Activated CD4-positive, alpha-beta T cell treated with anti-CD3 and anti-CD28 coated beads for 36 hours (primary cell): ENCODE measurements around the gene FUT2. TPM values are rescaled to one million over a fixed set of nuclear protein-coding genes. Genes with fewer than 3 reads are reported as not detected.

ENCODE experiments used
- ATAC-seq: fragments of 200-7000 bp; cut with Tn5 transposase; one replicate; pipeline ENCODE4 v1.10.0; 2021; ENCODE audit warnings: mild to moderate bottlenecking, moderate library complexity
- CTCF ChIA-PET: fragments of 350-600 bp; sonication (Branson Sonifier 250); formaldehyde crosslinking; loops from one replicate; lab custom pipeline; 2021; ENCODE audit warnings: antibody characterized with exemption; lab: Charles Lee
- POLR2A ChIA-PET: fragments of 350-600 bp; sonication (Branson Sonifier 250); formaldehyde crosslinking; loops from one replicate; lab custom pipeline; 2021; ENCODE audit warnings: antibody characterized with exemption, inconsistent platforms; lab: Charles Lee
- DNase-seq: peaks from one replicate; pipeline ENCODE4 v3.0.0-alpha.2; 2020
- H3K27ac Mint-ChIP-seq: one replicate; pipeline ENCODE4 v1.8.0; 2021; ENCODE audit warnings: mixed read lengths
- H3K27me3 Mint-ChIP-seq: one replicate; pipeline ENCODE4 v1.8.0; 2021; ENCODE audit warnings: mixed read lengths
- H3K36me3 Mint-ChIP-seq: one replicate; pipeline ENCODE4 v1.8.0; 2021; ENCODE audit warnings: low read depth, mixed read lengths
- H3K4me1 Mint-ChIP-seq: one replicate; pipeline ENCODE4 v1.8.0; 2021; ENCODE audit warnings: mixed read lengths
- H3K4me3 Mint-ChIP-seq: one replicate; pipeline ENCODE4 v1.8.0; 2021; ENCODE audit warnings: mild to moderate bottlenecking, moderate library complexity, mixed read lengths
- H3K9me3 Mint-ChIP-seq: one replicate; pipeline ENCODE4 v1.8.0; 2021; ENCODE audit warnings: low read depth, mixed read lengths
- intact Hi-C, 2 experiments: fragments of 100-400 bp; cut with DNase I in 1 of 2; cut with micrococcal nuclease in 1 of 2; formaldehyde crosslinking; loops; one replicate each; pipeline versions ENCODE4 v1.14.2 to v1.15.1; 2022 to 2024; cut with DNase I, micrococcal nuclease
- total RNA-seq, 2 experiments: library from RNA; stranded (reverse); gene quantifications; one replicate each; pipeline ENCODE4 v1.2.3, GENCODE V29; 2021

FUT2 gene
- total RNA-seq, 2 experiments from 2014 or later = not detected

DNA sequence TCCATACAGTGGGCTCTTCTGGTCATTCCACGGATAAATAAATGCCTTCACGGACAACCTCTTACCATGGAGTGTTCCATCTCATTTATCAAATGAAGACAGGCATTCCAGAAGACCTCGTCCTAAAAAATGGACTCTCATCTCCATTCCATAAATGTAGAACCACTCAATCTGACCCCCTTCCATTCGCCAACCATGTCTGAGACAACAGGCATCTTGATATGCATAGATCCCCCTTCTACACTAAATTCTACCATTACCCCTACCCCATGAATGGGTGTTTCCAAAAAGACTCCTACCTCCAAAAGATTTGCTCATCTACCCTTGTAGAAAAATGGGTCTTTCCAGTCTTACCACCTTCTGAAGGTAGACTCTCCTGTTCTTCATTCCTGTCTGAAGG, 35.7 kb downstream of the FUT2 start:
- no peak for DNase-seq
- Mint-ChIP-seq H3K9me3 (peaks cover 4% of the 10 kb centered on the region), H3K4me1 (peaks cover 3% of the 10 kb centered on the region), H3K4me3 (no peak overlapping the region), H3K36me3 (peaks cover 6% of the 10 kb centered on the region), H3K27ac (no peak overlapping the region), H3K27me3 (no peaks in the 10 kb centered on the region)
- no peak for ATAC-seq
- CTCF ChIA-PET = no interaction called here
- intact Hi-C loops = no loop called here
- POLR2A ChIA-PET = no interaction called here

DNA sequence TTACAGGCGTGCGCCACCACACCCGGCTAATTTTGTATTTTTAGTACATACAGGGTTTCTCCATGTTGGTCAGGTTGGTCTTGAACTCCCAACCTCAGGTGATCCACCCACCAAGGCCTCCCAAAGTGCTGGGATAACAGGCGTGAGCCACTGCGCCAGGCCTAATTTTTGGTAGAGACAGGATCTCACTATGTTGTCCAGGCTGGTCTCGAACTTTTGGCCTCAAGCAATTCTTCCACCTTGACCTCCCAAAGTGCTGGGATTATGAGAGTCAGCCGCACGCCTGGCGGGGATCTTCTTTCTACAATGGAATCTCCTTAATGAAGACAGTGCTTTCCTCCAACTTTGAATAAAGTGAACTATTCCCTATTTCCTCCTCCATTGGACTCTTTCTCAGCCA, 38.9 kb downstream of the FUT2 start:
- DNase-seq = no peak
- no peak for ATAC-seq
- intact Hi-C loops = loop anchor here in 1 of 2 experiments (5.0 kb wide), 1 partner anchor 72 kb away; no protein-coding TSS in a partner anchor
- ChIA-PET POLR2A (interaction anchor here (0.7 kb wide), 1 partner anchor 10 kb away, joined by 4 read pairs; no protein-coding TSS in a partner anchor), CTCF (no interaction called here)
- Mint-ChIP-seq H3K9me3 (no peaks in the 10 kb centered on the region), H3K27ac (no peak overlapping the region), H3K36me3 (no peaks in the 10 kb centered on the region), H3K4me3 (no peak overlapping the region), H3K4me1 (peaks cover 4% of the 10 kb centered on the region), H3K27me3 (no peaks in the 10 kb centered on the region)

DNA sequence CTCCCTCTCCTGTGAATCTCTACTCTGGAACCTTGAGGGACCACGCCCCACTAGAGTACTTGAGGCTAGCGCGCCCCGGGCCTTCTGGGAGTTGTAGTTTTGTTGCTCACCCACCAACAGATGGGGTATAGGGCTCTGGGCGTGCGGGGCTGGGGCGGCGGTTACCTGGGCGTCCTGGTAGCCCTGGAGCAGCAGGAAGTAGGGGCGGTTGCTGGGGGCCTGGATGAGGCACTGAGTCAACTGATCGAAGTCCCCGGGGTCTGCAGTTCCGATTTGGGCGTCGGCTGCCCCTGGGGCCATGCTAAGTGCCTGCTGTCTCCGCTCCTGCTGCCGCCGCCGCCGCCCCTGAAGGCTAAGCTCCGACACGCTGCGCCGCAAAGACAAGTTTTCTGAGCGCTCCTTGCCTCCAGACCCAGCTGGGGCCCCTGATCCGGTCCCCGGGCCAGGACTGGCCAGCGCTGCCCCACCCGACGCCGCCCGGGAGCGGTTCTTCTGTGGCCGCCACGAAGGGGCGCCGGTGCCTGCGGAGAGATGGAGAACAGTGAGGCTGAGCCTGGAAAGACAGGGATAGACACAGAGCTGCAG, 39.4 kb downstream of the FUT2 start:
- no peaks in the 10 kb centered on the region for H3K9me3 Mint-ChIP-seq
- no peak for DNase-seq
- ATAC-seq = no peak
- intact Hi-C loops = loop anchor here in 1 of 2 experiments (5.0 kb wide), 1 partner anchor 73 kb away; no protein-coding TSS in a partner anchor
- no peaks in the 10 kb centered on the region for H3K36me3 Mint-ChIP-seq
- H3K27me3 Mint-ChIP-seq = peaks cover 3% of the 10 kb centered on the region
- no peak overlapping the region for H3K27ac Mint-ChIP-seq
- H3K4me3 Mint-ChIP-seq = no peak overlapping the region
- ChIA-PET POLR2A (interaction anchor here (0.7 kb wide), 1 partner anchor 11 kb away, joined by 4 read pairs; no protein-coding TSS in a partner anchor), CTCF (interaction anchor here (0.7 kb wide), 1 partner anchor 9 kb away, joined by 3 read pairs; no protein-coding TSS in a partner anchor)
- H3K4me1 Mint-ChIP-seq = peaks cover 8% of the 10 kb centered on the region

DNA sequence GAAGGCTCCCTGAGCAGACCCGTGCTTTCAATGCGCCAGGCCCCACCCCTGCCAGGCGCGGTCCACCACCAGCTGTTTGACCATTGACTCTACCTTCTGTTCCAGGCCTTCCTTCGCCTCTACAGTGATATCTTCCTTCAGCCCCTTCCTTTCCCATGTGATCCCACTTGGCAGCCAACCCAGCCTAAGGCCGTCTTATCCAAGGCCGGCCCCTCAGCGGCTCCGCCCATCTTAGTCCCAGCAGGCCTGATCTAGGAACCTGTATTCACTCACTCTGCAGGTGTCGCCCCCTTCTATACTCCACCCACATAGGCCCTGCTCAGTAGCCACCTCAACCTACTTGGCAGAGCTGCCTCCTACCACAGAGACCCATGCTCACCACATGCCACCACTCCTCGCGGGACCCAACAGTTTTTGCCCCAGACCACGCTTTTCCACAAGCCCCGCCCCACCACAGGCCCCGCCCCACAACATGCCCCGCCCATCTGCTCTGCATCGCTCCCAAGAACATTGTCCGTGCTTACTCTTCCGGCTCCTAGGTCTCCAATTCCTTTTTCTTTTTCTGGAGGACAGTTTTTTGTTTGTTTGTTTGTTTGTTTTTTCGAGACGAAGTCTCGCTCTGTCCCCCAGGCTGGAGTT, 41.7 kb downstream of the FUT2 start:
- no peak overlapping the region for H3K4me3 Mint-ChIP-seq
- intact Hi-C loops = loop anchor here in 1 of 2 experiments (5.0 kb wide), 1 partner anchor 75 kb away; no protein-coding TSS in a partner anchor

DNA sequence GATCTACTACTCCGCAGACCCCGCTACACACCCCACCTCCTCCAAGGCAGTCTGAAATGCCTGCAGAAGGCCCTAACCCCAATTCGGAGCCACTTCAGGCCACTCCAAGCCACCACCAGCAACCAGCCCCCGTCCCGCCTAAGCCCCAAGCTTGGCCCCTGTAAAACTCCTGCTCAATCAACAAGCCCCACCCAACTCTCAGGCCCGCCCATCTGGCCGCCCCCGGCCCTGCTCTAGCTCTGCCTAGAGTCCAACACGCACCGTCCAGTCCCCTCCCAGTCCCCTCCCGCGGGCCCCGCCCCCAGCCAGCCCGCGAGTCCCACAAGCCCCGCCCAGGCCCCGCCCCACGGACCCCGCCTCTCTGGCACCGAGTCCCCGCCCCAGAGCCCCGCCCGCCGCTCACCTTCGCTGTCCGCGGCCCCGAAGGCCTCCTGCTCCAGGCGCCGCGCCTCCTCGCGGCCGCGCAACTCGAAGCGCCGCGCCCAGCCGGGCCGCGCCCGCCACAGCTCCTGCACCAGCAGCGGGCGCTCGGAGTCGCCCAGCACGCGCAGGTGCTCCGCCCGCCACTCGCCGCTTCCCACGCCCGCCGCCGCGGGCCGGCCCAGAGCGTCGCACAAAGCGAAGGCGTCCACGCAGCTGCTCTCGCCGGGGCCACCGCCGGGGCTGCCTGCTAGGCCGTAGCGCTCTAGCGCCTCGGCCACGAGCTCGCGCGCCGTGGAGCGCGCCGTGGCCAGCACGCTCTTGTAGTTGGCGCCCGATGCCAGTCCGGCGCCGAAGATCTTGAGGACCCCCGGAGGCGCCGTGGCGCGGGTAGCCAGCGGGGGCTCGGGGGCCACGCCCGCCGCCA, 43.0 kb downstream of the FUT2 start:
- intact Hi-C loops = loop anchor here (1.0 to 5.0 kb wide), 12 partner anchors 13 to 704 kb away; partner anchors contain the start of genes BCAT2 (in 1 of the 2), CA11 (in 1 of the 2), GYS1 (in 1 of the 2) and RUVBL2 (in 1 of the 2)
- no peaks in the 10 kb centered on the region for H3K9me3 Mint-ChIP-seq
- peaks cover 17% of the 10 kb centered on the region for H3K4me1 Mint-ChIP-seq
- ChIA-PET POLR2A (interaction anchor here (0.5 to 1.5 kb wide), 3 partner anchors 10 to 789 kb away, joined by 3 read pairs; partner anchors contain the start of gene RCN3), CTCF (interaction anchor here (0.6 to 2.1 kb wide), 7 partner anchors 11 to 478 kb away, joined by 3 to 12 read pairs (median 4); partner anchors contain the start of genes CA11, GYS1 and RUVBL2)
- peaks cover 3% of the 10 kb centered on the region for H3K27me3 Mint-ChIP-seq
- peak overlapping the region; percentile 51 for H3K4me3 Mint-ChIP-seq
- DNase-seq (peak; percentile 99), ATAC-seq (peak; percentile 96)
- no peaks in the 10 kb centered on the region for H3K36me3 Mint-ChIP-seq
- H3K27ac Mint-ChIP-seq = peak overlapping the region; percentile 51

More for the DNA sequence above, 41.7 kb downstream of the FUT2 start:
- H3K27me3 Mint-ChIP-seq = peaks cover 3% of the 10 kb centered on the region
- DNase-seq (no peak), ATAC-seq (no peak)
- H3K36me3 Mint-ChIP-seq = no peaks in the 10 kb centered on the region
- H3K4me1 Mint-ChIP-seq = peaks cover 17% of the 10 kb centered on the region
- H3K9me3 Mint-ChIP-seq = no peaks in the 10 kb centered on the region
- POLR2A ChIA-PET = no interaction called here
- CTCF ChIA-PET = interaction anchor here (1.6 kb wide), 1 partner anchor 256 kb away, joined by 4 read pairs; the partner anchor contains the start of genes GYS1 and RUVBL2
- no peak overlapping the region for H3K27ac Mint-ChIP-seq

DNA sequence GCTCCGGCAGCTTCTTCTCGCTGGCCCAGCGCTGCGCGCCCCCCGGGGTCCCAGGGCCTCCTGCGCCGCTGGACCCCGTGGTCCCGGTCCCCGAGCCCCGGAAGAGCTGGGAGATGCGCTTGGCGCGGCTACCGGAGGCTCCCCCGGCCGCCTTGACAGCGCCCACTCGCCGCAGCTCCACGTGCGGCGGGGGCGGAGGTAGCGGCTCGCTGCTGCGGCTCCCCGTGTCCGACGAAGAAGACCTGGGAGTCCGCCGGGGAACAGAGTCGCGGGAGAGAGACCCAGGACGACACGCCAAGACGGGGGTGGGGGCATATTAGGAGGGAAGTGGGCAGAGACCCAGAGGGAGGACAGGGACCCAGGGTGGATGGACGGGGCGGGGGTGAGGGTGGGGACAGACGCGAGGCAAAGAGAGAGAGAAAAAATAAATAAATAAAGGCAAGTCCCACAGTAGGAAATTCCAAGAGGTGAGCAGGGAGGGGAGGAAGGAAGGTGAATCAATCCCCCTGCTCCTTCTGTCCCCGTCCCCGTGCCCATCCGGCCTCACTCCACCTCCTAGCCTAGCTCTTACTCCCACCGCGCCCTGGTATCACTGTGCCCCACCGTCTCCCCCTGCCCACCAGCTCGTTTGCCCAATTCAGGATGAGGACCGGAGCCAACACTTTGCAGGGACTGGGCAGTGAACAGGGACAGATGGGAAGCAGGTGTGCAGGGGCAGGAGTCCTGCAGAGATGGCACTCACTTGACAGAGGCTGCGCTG, 43.8 kb downstream of the FUT2 start:
- intact Hi-C loops = loop anchor here (1.0 to 5.0 kb wide), 8 partner anchors 19 to 703 kb away; partner anchors contain the start of genes BCAT2 (in 1 of the 2), GYS1 (in 1 of the 2) and RUVBL2 (in 1 of the 2)
- H3K9me3 Mint-ChIP-seq = no peaks in the 10 kb centered on the region
- no peak overlapping the region for H3K4me3 Mint-ChIP-seq
- ChIA-PET CTCF (interaction anchor here (0.6 to 2.1 kb wide), 5 partner anchors 12 to 254 kb away, joined by 3 to 12 read pairs (median 4); partner anchors contain the start of genes CA11, GYS1 and RUVBL2), POLR2A (interaction anchor here (0.5 to 1.5 kb wide), 3 partner anchors 9 to 50 kb away, joined by 3 read pairs; no protein-coding TSS in a partner anchor)
- H3K27me3 Mint-ChIP-seq = peaks cover 3% of the 10 kb centered on the region
- ATAC-seq = no peak
- H3K36me3 Mint-ChIP-seq = no peaks in the 10 kb centered on the region
- DNase-seq = no peak
- H3K4me1 Mint-ChIP-seq = peaks cover 17% of the 10 kb centered on the region
- H3K27ac Mint-ChIP-seq = no peak overlapping the region

DNA sequence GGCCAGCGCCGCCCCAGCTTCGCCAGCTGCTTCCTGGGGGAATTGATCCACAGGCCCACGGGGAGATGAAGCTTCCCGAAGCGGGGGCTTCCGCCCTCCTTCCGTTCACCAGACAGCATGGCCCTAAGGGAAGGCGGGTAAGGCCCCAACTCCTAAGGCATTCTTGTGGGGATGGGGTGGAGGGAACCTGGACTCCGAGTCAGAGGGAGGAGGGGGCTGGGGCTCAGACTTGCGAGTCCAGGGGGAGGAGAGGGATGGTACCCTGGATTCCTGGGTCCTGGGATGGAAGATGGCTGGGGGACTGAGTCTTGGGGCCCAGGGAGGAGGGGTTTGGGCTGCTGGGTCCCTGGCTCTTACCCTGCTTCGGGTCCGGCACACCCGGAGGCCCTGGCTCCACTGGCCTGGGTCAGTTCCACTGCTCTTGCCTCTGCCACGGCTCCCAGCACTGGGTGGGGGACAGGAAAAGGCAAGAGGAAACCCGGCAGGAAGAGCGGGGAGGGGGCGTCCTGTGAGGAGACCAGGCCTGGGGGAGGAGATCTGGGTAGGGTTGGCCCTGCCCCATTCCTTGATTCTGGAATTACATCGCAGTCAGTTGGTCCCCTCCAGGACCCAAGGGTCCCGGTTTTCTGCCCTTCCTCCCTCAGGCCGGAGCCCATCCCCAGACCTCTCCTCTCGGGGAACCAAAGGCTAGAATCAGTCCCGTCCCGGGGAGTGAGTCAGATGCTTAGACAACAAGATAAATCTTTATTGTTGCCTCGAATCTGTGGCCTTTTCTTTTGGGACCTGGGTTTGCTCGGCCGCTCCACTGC, 44.6 kb downstream of the FUT2 start, which contains the start of gene RASIP1:
Gene RASIP1 (minus strand): TSS at position 447 of the 809 bp plus-strand sequence. CDS start 328 bp downstream, at position 119.
- DNase-seq = no peak
- CTCF ChIA-PET = interaction anchor here (0.6 to 2.1 kb wide), 2 partner anchors 19 to 65 kb away, joined by 3 to 12 read pairs; no protein-coding TSS in a partner anchor
- Mint-ChIP-seq H3K27me3 (peaks cover 3% of the 10 kb centered on the region), H3K4me3 (no peak within 1 kb of the TSS), H3K4me1 (peaks cover 17% of the 10 kb centered on the region), H3K36me3 (no peaks in the 10 kb centered on the region), H3K9me3 (no peaks in the 10 kb centered on the region), H3K27ac (no peak within 1 kb of the TSS)
- ATAC-seq = no peak
- POLR2A ChIA-PET = no interaction called here
- intact Hi-C loops = no loop called here

DNA sequence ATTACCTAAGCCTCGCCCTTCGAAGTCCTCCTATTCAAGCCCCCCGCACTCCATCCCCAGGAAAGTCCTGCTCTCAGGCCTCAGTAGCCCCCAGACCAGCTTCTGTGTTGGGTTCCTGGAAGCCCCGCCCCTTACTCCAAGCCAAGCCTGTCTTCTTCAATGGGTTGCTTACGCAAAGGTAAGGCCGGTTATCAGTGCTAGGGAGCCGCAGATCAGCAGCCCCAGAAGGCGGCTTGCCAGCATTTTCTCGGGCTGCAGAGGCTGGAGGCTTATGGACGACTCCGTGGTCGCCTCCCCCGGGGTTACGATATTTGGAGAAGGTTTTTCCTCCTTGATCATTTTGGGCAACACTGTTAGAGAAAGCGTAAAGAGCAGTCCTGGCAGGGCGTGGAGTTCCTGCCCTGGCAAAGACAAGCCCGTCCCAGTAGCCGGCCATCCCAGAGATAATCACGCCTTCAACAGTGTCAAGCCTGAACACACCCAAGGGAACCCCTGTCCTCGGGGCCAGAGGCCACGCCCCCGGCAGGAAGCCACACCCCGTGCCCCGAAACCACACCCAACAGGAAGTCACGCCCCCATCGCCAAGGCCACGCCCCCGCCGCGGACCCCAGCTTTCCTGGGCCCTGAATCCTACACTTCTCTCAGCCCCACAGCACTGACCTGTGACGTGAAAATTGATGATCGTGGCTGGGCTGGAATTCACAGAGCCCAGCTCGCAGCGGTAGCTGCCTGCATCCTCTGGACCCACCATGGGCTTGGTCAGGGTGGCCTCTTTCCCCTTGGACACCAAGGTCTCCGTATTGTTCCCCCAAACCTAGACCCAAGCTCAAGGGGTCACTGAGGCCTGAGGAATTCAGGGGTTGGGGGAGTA, 45.6 kb downstream of the FUT2 start:
- intact Hi-C loops = no loop called here
- Mint-ChIP-seq H3K9me3 (peaks cover 2% of the 10 kb centered on the region), H3K27ac (no peak overlapping the region), H3K4me3 (no peak overlapping the region), H3K36me3 (no peaks in the 10 kb centered on the region), H3K27me3 (peaks cover 13% of the 10 kb centered on the region), H3K4me1 (peaks cover 27% of the 10 kb centered on the region)
- no peak for ATAC-seq
- CTCF ChIA-PET = no interaction called here
- POLR2A ChIA-PET = no interaction called here
- DNase-seq = peak; percentile 70

DNA sequence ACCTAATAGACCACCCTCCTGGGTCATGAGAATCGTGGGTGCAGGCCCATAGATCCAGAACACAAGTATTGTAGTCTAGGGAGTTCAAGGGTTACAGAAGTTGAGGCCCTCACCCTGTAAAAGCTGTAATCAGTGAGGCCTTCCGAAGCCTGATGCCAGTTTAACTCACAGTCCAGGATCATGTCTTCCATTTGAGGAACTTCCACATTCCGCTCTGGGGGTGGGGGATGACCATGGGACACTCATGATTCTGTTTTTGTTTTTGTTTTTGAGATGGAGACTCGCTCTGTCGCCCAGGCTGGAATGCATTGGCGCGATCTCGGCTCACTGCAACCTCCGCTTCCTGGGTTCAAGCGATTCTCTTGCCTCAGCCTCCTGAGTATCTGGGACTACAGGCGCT, 46.3 kb downstream of the FUT2 start:
- no peak for DNase-seq
- POLR2A ChIA-PET = no interaction called here
- CTCF ChIA-PET = no interaction called here
- Mint-ChIP-seq H3K27ac (no peak overlapping the region), H3K36me3 (no peaks in the 10 kb centered on the region), H3K27me3 (peaks cover 13% of the 10 kb centered on the region), H3K4me3 (no peak overlapping the region), H3K9me3 (peaks cover 2% of the 10 kb centered on the region), H3K4me1 (peaks cover 29% of the 10 kb centered on the region)
- intact Hi-C loops = no loop called here
- ATAC-seq = no peak
